HG02981 (cell line): ENCODE measurements around the gene FMNL2.
A peak's percentile ranks its signal among the peaks of the same experiment; 100 is the strongest.

ENCODE experiments used
- ATAC-seq: cut with Tn5 transposase; IDR thresholded peaks from one replicate; pipeline ENCODE4 v1.9.1; 2021; ENCODE audit warnings: mild to moderate bottlenecking, moderate library complexity; ENCODE audit not compliant: unreplicated experiment

The FMNL2 gene

DNA sequence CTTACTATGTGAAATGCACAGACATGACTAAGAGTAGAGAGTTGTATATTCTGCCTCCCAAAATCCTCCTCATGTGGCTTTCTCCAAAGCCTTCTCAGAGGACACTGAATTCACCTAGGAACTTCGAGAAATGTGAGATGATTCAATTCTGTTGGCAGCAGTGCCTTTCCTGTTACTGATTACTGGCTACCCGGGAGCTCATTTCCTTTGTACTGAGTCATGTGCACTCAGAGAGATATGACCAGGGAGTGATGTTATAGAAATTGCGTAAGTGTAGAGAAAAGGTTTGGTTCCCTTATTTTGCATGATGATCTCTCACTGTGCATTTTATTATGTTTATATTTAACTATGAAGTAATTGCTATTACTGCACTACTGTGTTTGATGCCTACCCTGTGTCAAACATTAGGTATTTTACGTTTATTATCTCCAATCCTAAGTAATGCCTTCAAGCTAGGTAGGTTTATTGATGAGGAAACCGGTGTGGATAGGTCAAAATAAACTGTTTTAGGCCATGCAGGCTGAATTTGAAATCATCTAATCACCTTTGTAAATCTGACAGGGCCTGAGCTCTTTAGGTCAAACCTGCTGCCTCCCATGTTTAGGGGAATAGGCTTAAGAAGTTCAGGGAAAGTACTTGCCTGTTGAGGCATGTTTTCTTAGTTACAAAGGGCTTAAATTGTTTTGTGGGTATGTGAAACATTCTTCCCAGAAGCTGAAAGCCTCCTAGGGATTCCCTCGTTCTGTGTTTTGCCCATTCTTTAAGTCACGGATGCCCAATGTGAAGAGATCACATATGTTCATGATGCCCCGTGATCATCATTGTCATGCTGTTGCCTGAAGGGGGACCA is 86.8 kb downstream of the FMNL2 start:
- ATAC-seq, result peak; percentile 93

DNA sequence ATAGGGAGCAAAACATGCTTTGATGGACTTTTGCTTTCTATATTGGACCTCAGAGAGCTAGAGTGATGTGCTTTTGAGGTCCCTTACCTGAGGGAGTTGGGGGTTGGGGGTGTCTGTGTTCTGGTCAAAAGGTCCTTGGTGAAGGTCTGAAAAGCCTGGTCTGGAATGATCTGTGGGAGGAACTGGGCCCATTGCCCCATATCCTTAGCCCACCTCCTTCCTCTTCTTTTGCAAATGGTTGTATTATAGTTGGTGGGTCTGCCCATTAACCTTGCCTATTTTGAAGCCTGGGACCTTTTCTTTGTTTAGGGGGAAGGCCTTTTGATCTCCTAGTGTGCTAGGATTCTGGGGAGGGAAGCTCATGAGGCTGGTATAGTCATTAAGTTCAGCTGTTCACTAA is 88.7 kb downstream of the FMNL2 start:
- ATAC-seq, result no peak

DNA sequence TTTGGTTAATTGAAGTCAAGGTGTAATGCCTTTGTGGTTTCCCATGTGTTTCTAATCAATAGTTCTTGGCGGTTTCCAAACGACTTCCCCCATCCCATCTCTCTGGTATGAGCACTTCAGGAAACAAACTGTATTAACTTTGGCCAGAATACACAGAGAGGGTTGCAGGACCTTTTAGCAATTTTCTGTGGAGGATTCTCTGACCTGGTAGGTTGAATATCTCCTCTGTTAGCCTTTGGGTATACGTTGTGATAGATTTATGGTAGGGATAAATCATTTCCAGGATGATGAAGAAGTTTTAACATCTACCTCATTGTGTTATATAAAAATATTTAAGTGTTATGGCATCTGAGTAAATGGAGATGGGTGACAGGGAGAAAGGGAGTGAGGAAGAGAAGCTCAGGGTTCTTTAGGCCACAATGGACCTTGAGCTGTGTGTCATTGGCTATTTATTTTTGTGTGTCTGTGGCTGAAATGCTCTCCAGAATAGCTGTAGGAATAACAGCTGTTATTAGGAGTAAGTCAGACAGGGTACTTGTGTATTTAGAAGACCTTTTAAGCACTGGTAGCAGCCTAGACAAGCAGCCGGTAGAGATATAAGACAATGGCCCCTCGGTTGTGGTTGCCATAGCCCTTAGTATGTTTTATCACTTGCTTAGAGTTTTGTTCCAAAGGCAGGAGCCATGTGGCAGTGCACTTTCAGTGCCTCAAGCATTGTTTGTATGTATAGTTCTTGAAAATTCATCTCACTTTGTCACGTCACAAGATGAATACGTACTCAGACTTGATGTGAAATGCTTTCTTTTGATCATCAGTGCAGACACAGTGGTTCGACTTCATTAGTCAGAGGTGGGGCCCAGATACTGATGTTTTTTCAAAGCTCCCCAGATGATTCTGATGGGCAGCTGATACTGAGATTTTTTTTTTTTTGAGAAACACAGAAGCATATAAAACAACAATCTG is 91.1 kb downstream of the FMNL2 start:
- no peak for ATAC-seq

DNA sequence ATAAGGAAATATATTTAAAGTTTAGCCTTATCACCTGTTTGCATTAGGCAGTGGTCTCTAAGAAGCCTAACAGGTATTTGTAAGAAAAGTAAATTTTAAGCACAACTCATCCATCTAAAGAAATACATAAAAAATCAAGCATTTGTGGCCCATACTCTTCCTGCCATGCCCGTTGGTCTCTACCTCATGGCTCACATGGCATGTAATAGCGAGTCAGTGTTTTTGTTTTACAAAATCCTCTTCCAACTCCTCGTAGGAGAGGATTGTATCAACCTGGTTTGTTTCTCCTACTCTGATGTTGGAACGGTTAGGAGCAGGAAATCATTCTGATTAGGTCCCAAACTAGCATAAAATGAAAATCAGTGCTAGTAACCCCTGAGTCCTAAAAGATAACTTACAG is 91.8 kb downstream of the FMNL2 start:
- ATAC-seq, result no peak

GRCh38 chr2:152427902-152428301 is 92.9 kb downstream of the FMNL2 start:
- ATAC-seq, result no peak

DNA sequence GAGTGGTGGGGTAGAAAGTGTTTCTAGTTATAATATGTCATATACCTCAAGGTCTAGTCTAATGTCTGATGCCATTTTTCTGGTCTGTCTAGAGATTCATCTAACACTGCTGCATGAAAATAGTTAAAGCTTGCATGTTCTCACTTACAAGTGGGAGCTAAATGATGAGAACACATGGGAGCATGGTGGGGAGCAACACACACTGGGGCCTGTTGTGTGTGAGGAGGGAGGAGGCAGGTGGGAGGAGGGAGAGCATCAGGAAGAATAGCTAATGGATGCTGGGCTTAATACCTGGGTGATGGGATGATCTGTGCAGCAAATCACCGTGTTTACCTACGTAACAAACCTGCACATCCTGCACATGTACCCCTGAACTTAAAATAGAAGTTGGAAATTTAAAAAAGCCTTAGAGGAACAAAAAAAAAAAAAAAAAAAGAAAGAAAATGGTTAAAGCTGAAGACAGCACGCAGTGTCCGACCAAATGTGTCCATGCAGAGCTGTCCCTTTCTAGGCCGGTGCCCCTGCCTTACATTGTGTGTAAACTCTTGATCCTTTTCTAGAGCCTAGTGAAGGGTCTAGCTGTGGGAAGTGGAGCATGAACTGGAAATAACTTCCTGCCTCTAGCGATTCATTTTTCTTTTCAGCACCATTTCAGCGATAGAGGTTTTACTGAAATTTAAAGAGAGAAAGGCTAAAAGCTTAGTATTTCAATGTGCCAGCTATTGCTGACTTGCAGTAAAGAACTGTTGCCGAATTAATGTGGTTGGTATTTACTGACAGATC is 94.0 kb downstream of the FMNL2 start:
- no peak for ATAC-seq

GRCh38 chr2:152430876-152431275 is 95.9 kb downstream of the FMNL2 start:
- no peak for ATAC-seq

- ATAC-seq, result no peak
Measured at GRCh38 chr2:152431370-152432098, 96.6 kb downstream of the FMNL2 start.

DNA sequence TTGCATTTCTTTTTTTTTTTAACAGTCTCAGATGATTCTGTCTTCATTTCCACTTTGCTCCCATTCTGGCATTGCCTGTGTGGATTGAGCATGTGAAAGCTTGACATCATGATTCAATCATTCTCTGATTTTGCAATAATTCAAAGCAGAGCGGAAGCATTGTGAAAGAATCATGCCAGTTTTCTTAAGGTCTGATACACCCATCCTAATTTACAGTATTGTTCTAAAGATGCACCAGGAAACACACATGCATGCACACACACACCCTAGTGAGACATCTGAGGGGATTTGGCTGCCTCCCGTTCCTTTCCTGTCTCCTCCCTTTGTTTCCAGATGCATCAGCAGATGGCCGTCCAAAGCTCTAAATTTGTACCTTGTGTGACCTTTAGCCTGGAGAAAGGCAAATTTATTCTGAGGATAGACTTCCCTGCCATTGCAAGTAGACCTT is 97.3 kb downstream of the FMNL2 start:
- ATAC-seq, result no peak

GRCh38 chr2:152432765-152433164 is 97.8 kb downstream of the FMNL2 start:
- ATAC-seq, result no peak

DNA sequence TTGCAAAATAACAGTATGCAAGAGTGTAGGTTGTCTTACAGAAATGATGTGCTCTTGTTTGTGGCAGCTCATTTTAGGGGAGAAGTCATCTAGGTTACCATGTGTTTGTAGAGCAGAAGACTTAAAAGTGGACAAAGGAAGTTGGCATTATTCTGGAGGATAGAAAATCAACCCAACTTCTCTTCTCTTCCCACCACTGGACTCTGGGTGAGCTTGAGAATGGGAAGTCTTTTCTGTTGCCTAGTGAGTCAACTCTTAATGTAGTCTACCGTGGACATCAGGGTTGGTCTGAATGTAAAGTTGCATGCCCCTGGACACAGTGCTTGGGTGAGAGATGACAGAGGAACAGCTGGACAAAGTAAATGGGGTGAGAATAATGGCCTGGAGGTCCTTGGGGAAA is 98.3 kb downstream of the FMNL2 start:
- no peak for ATAC-seq

- ATAC-seq, result no peak
Measured at GRCh38 chr2:152433791-152434190, 98.8 kb downstream of the FMNL2 start.

GRCh38 chr2:152434395-152435182 is 99.6 kb downstream of the FMNL2 start:
- ATAC-seq, result no peak

DNA sequence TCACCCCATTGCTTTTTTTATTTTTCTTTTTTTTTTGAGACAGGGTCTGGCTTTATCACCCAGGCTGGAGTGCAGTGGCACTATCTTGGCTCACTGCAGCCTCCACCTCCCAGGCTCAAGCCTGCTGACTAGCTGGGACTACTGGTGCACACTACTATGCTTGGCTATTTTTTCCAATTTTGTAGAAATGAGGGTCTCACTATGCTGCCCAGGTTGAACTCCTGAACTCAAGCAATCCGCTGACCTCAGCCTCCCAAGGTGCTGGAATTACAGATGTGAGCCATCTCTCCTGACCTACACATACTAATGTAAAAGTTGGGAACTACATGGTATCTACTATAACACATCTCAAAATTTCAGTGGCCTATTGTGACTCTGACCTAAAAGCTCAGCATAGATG is 101.2 kb downstream of the FMNL2 start:
- ATAC-seq, result no peak

- no peak for ATAC-seq
Measured at GRCh38 chr2:152437276-152438108, 102.5 kb downstream of the FMNL2 start.

DNA sequence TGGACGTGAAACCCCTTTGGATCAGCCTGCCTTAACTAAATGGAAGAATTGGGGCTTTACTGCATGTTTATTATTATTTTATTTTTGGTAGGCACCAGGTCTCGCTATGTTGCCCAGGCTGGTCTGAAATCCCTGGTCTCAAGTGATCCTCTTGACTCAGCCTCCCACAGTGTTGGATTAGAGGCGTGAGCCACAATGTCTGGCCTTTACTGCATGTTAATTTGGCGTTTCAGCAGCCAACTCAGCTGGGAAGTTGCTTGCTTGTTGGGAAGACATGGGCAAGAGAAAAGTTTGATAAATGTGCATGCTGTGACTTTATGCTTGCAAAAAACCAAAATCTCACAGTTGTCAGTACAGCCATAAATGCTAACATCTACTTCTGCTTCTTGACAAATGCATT is 105.1 kb downstream of the FMNL2 start:
- no peak for ATAC-seq

DNA sequence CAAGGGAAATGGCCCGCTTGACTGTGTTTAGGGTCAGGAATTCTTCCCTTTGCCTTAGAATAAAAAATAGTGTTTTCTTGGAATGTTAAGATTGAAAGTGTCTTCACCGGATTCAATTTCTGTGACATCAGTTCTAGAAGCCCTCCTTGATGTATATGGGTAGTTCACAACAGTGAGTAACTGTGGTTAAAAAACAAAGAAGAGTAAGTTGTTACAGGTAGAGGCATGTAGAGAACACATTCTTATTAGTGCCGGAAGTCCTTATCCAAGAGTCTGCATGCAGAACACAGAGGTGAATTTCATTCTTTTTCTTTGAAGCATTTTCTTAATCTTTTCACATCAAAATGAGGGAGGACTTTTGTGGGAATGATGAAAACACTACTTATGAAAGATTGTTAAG is 105.5 kb downstream of the FMNL2 start:
- no peak for ATAC-seq

- no peak for ATAC-seq
Measured at GRCh38 chr2:152441961-152442360, 107.0 kb downstream of the FMNL2 start.

- ATAC-seq, result no peak
Measured at GRCh38 chr2:152443771-152444170, 108.8 kb downstream of the FMNL2 start.
